Measurements from ENCODE around the gene EP300. TPM values are rescaled to one million over a fixed set of nuclear protein-coding genes. Genes with fewer than 3 reads are reported as not detected.
A peak's percentile ranks its signal among the peaks of the same experiment; 100 is the strongest.

The EP300 gene
- total RNA-seq, 2 donors from 2014 or later, result 58.6 to 77.2 TPM

DNA sequence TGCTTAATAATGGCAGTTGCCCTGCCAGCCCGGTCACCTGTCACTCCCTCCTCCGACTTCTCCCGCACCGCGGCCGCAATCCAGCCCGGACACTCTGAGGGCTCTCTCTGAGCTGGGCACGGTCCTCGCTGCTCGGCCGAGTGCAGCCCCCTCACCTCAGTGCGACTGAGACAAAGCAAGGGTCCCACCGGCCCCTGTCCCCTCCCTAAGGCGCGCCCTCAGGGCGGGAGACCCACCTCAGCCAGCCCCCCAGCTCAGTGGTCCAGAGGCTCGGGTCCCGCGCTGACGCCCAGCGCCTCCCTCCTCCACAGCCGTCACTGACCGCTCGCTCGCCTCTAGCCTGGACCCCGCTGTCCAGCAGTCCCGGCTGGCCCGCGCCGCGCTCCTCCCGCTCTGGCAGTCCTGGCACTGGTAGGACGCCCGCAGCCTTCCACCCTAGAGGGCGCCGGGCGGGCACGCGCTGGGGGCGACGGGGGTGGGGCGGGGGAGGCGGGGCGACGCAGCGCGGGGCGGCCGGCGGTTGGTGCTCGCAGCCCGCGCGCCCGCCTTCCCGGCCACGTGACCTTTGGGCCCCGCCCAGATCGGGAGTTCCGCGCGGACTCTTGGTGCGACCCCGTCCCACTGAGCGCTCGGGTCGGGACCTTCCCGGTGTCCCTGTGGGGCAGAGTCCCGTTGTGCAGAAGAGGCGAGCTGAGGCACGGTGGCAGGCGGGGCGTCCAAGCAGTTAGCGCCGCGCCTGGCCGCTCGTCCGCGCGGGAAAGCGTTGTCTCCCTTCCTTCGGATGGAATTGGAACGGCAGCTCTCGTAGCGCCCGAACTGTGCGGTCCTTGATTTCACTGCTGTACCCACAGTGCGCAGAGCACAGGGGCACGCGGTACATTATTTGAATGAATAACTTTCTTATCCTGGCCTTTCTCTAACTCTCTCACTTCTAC lies 104.9 kb downstream of the EP300 start:
- peaks cover 8% of the 10 kb centered on the region for H3K4me1 Mint-ChIP-seq
- ATAC-seq (replicated peaks), result peak; percentile 90
- H3K4me3 Mint-ChIP-seq, result peak overlapping the region; percentile 95
- no peaks in the 10 kb centered on the region for H3K9me3 Mint-ChIP-seq
- H3K27me3 Mint-ChIP-seq, result no peaks in the 10 kb centered on the region
- no peaks in the 10 kb centered on the region for H3K36me3 Mint-ChIP-seq (ENCODE audit: low read depth)
- H3K27ac Mint-ChIP-seq, result peak overlapping the region; percentile 81

GRCh38 chr22:41198027-41198580 lies 105.7 kb downstream of the EP300 start:
- Mint-ChIP-seq H3K27me3 (no peaks in the 10 kb centered on the region), H3K36me3 (ENCODE audit: low read depth) (no peaks in the 10 kb centered on the region), H3K9me3 (no peaks in the 10 kb centered on the region), H3K27ac (peak overlapping the region; percentile 81), H3K4me1 (peaks cover 8% of the 10 kb centered on the region), H3K4me3 (peak overlapping the region; percentile 95)
- peak; percentile 63 for ATAC-seq (replicated peaks)

- ATAC-seq (replicated peaks), result no peak
- Mint-ChIP-seq H3K9me3 (no peaks in the 10 kb centered on the region), H3K27ac (no peak overlapping the region), H3K27me3 (no peaks in the 10 kb centered on the region), H3K4me1 (peaks cover 8% of the 10 kb centered on the region), H3K36me3 (ENCODE audit: low read depth) (no peaks in the 10 kb centered on the region), H3K4me3 (no peak overlapping the region)
Observed at GRCh38 chr22:41201141-41201540, 108.7 kb downstream of the EP300 start.

GRCh38 chr22:41203118-41203517 lies 110.7 kb downstream of the EP300 start:
- no peak overlapping the region for H3K27ac Mint-ChIP-seq
- H3K36me3 Mint-ChIP-seq (ENCODE audit: low read depth), result peaks cover 10% of the 10 kb centered on the region
- ATAC-seq (replicated peaks), result no peak
- H3K9me3 Mint-ChIP-seq, result no peaks in the 10 kb centered on the region
- H3K27me3 Mint-ChIP-seq, result no peaks in the 10 kb centered on the region
- H3K4me3 Mint-ChIP-seq, result no peak overlapping the region
- H3K4me1 Mint-ChIP-seq, result peaks cover 3% of the 10 kb centered on the region

- peak overlapping the region; percentile 28 for H3K4me3 Mint-ChIP-seq
Observed at GRCh38 chr22:41204066-41204465, 111.7 kb downstream of the EP300 start.

GRCh38 chr22:41204992-41205900 lies 112.9 kb downstream of the EP300 start, which contains the start of gene L3MBTL2:
L3MBTL2 (plus strand) TSS chr22:41205312; CDS start chr22:41205363, 51 bp downstream.
- ATAC-seq (replicated peaks), result peak; percentile 100
- Mint-ChIP-seq H3K36me3 (ENCODE audit: low read depth) (peaks cover 30% of the 10 kb centered on the region), H3K4me3 (peak within 1 kb of the TSS; percentile 90), H3K9me3 (no peaks in the 10 kb centered on the region), H3K27me3 (no peaks in the 10 kb centered on the region), H3K27ac (peak within 1 kb of the TSS; percentile 91), H3K4me1 (peaks cover 6% of the 10 kb centered on the region)

More at GRCh38 chr22:41204066-41204465, 111.7 kb downstream of the EP300 start:
- Mint-ChIP-seq H3K4me1 (no peaks in the 10 kb centered on the region), H3K27me3 (no peaks in the 10 kb centered on the region), H3K36me3 (ENCODE audit: low read depth) (peaks cover 19% of the 10 kb centered on the region), H3K27ac (peak overlapping the region; percentile 75), H3K9me3 (no peaks in the 10 kb centered on the region)
- no peak for ATAC-seq (replicated peaks)

DNA sequence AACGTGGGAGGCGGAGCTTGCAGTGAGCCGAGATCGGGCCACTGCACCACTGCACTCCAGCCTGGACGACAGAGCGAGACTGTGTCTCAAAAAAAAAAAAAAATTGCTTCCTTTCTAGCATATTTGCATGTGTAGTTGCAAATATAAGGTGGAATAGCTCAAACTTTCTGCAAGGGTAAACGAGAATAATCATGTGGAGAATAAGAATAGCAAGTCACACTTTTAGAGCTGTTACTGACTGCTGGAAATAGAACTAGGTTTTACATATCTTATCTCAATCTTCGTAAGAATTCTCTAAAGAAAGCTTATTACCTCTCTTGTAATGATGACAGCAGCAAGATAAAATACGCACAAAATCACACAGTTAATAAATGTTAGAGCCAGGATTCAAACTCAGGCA lies 114.3 kb downstream of the EP300 start:
- Mint-ChIP-seq H3K27me3 (no peaks in the 10 kb centered on the region), H3K27ac (no peak overlapping the region), H3K9me3 (no peaks in the 10 kb centered on the region), H3K36me3 (ENCODE audit: low read depth) (peaks cover 41% of the 10 kb centered on the region), H3K4me1 (peaks cover 6% of the 10 kb centered on the region), H3K4me3 (peak overlapping the region; percentile 90)
- ATAC-seq (replicated peaks), result no peak

DNA sequence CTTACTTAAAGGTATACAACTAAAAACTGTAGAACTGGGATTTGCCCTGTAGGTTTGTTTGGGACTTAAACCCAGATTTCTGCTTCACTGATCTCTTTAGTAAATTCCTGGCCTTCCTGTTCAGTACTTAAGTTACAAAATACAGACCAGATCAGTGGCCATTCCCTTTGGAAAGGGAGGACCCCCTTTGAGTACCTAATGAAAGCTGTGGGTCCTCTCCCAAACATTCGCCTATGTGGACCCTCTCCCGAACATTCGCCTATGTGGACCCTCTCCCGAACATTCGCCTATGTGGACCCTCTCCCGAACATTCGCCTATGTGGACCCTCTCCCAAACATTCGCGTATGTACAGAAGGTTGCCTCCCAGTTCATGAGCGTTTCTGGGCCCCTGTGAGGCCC lies 123.0 kb downstream of the EP300 start:
- H3K9me3 Mint-ChIP-seq, result no peaks in the 10 kb centered on the region
- H3K27ac Mint-ChIP-seq, result no peak overlapping the region
- H3K27me3 Mint-ChIP-seq, result no peaks in the 10 kb centered on the region
- H3K4me1 Mint-ChIP-seq, result peaks cover 11% of the 10 kb centered on the region
- H3K36me3 Mint-ChIP-seq (ENCODE audit: low read depth), result peaks cover 87% of the 10 kb centered on the region
- ATAC-seq (replicated peaks), result no peak
- H3K4me3 Mint-ChIP-seq, result no peak overlapping the region

GRCh38 chr22:41215926-41216325 lies 123.5 kb downstream of the EP300 start:
- Mint-ChIP-seq H3K4me3 (no peak overlapping the region), H3K9me3 (no peaks in the 10 kb centered on the region), H3K4me1 (peaks cover 11% of the 10 kb centered on the region), H3K36me3 (ENCODE audit: low read depth) (peaks cover 87% of the 10 kb centered on the region), H3K27me3 (no peaks in the 10 kb centered on the region), H3K27ac (no peak overlapping the region)
- no peak for ATAC-seq (replicated peaks)

DNA sequence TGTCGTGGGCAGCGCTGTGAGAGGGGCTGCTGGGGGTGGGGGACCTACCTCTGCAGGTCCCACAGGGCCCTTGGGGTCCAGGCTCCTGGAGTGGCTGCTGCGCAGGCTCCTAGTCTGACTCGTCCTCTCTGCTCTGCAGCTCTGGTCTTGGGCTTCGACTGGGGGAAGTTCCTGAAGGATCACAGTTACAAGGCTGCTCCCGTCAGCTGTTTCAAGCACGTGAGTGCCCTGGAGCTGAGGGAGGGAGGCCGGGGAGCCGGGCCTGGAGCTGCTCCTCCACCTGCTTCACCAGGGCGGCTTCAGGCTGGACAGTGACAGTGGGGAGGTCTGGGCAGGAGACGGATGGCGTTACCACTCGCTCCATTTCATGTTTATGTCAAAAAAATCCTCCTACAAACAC lies 124.6 kb downstream of the EP300 start:
- H3K36me3 Mint-ChIP-seq (ENCODE audit: low read depth), result peaks cover 92% of the 10 kb centered on the region
- peaks cover 11% of the 10 kb centered on the region for H3K4me1 Mint-ChIP-seq
- no peaks in the 10 kb centered on the region for H3K9me3 Mint-ChIP-seq
- H3K27ac Mint-ChIP-seq, result peak overlapping the region; percentile 86
- ATAC-seq (replicated peaks), result no peak
- H3K27me3 Mint-ChIP-seq, result no peaks in the 10 kb centered on the region
- H3K4me3 Mint-ChIP-seq, result peak overlapping the region; percentile 66

- H3K27me3 Mint-ChIP-seq, result no peaks in the 10 kb centered on the region
- ATAC-seq (replicated peaks), result peak; percentile 96
- peak overlapping the region; percentile 86 for H3K27ac Mint-ChIP-seq
- peak overlapping the region; percentile 66 for H3K4me3 Mint-ChIP-seq
- H3K9me3 Mint-ChIP-seq, result no peaks in the 10 kb centered on the region
- H3K4me1 Mint-ChIP-seq, result peaks cover 11% of the 10 kb centered on the region
- peaks cover 92% of the 10 kb centered on the region for H3K36me3 Mint-ChIP-seq (ENCODE audit: low read depth)
Observed at GRCh38 chr22:41217553-41218157, 125.3 kb downstream of the EP300 start.

GRCh38 chr22:41222846-41223507 lies 130.6 kb downstream of the EP300 start:
- peaks cover under 1% of the 10 kb centered on the region for H3K4me1 Mint-ChIP-seq
- no peaks in the 10 kb centered on the region for H3K27me3 Mint-ChIP-seq
- no peak overlapping the region for H3K27ac Mint-ChIP-seq
- peaks cover 87% of the 10 kb centered on the region for H3K36me3 Mint-ChIP-seq (ENCODE audit: low read depth)
- no peak overlapping the region for H3K4me3 Mint-ChIP-seq
- no peak for ATAC-seq (replicated peaks)
- no peaks in the 10 kb centered on the region for H3K9me3 Mint-ChIP-seq

DNA sequence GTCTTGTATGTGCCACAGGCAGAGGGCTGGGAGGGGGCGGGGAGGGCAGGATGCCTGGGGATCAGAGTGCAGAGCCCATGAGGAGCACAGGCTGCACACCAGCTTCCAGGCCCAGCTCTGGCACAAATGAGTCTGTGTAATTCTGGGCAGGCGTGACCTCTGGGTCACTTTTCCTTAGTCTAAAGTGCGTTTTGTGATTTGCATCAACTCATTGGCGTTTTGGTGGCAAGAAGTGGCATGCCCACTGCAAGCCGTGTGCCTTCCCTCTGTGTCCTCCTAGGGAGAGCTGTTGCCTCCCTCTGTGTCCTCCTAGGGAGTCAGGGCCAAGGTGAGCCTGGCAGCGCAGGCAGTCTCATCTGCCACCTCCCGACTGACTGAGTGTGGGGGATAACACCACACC lies 131.1 kb downstream of the EP300 start:
- Mint-ChIP-seq H3K4me3 (no peak overlapping the region), H3K27ac (no peak overlapping the region), H3K9me3 (no peaks in the 10 kb centered on the region), H3K4me1 (no peaks in the 10 kb centered on the region), H3K27me3 (no peaks in the 10 kb centered on the region), H3K36me3 (ENCODE audit: low read depth) (peaks cover 88% of the 10 kb centered on the region)
- no peak for ATAC-seq (replicated peaks)
